Neural progenitor cell (in vitro differentiated cells): ENCODE data around the gene REEP3. TPM values are rescaled to one million over a fixed set of nuclear protein-coding genes. Genes with fewer than 3 reads are reported as not detected.

ENCODE experiments used
- DNase-seq: peaks from one replicate; pipeline ENCODE4 v3.0.0-alpha.2; 2016; ENCODE audit warnings: low spot score
- H2AFZ ChIP-seq: fragments of 200-600 bp; sonication (generic); replicated peaks from 2 replicates; pipeline ENCODE4 v1.6.1; 2016; ENCODE audit warnings: antibody characterized with exemption
- H3F3A ChIP-seq: fragments of 200-600 bp; sonication (generic); 2 replicates; pipeline ENCODE4 v1.6.1; 2016; ENCODE audit warnings: antibody characterized with exemption, low read depth
- H3K27ac ChIP-seq: fragments of 200-600 bp; sonication (generic); 2 replicates; pipeline ENCODE4 v1.5.1; 2016; ENCODE audit warnings: mild to moderate bottlenecking
- H3K27me3 ChIP-seq: fragments of 200-600 bp; sonication (generic); 2 replicates; pipeline ENCODE4 v1.6.1; 2016; ENCODE audit warnings: mild to moderate bottlenecking, moderate library complexity
- H3K36me3 ChIP-seq: fragments of 200-600 bp; sonication (generic); 2 replicates; pipeline ENCODE4 v1.5.1; 2016
- H3K4me1 ChIP-seq: fragments of 200-600 bp; sonication (generic); 2 replicates; pipeline ENCODE4 v1.6.1; 2016; ENCODE audit warnings: mixed run types
- H3K4me2 ChIP-seq: fragments of 200-600 bp; sonication (generic); 2 replicates; pipeline ENCODE4 v1.6.1; 2016
- H3K4me3 ChIP-seq: fragments of 200-600 bp; sonication (generic); 2 replicates; pipeline ENCODE4 v1.5.1; 2016
- H3K79me2 ChIP-seq: fragments of 200-600 bp; sonication (generic); 2 replicates; pipeline ENCODE4 v1.6.1; 2016; ENCODE audit warnings: low read depth
- H3K9ac ChIP-seq: fragments of 200-600 bp; sonication (generic); 2 replicates; pipeline ENCODE4 v1.6.1; 2016
- H3K9me3 ChIP-seq: fragments of 200-600 bp; sonication (generic); 2 replicates; pipeline ENCODE4 v1.5.1; 2016; ENCODE audit warnings: low read depth
- H4K20me1 ChIP-seq: fragments of 200-600 bp; sonication (generic); 2 replicates; pipeline ENCODE4 v1.6.1; 2016; ENCODE audit warnings: low read depth
- H3K27ac Mint-ChIP-seq: 3 replicates; pipeline ENCODE4 v1.8.0; 2021; ENCODE audit warnings: mixed read lengths
- H3K27me3 Mint-ChIP-seq: 2 replicates; pipeline ENCODE4 v1.8.0; 2022; ENCODE audit warnings: low read depth, mild to moderate bottlenecking, inconsistent platforms, moderate library complexity, mixed read lengths; ENCODE audit not compliant: insufficient read depth
- H3K36me3 Mint-ChIP-seq: 3 replicates; pipeline ENCODE4 v1.8.0; 2021; ENCODE audit warnings: mixed read lengths
- H3K4me1 Mint-ChIP-seq: 3 replicates; pipeline ENCODE4 v1.8.0; 2021; ENCODE audit warnings: mixed read lengths
- H3K4me3 Mint-ChIP-seq: 3 replicates; pipeline ENCODE4 v1.8.0; 2021; ENCODE audit warnings: mild to moderate bottlenecking, moderate library complexity, mixed read lengths
- H3K9me3 Mint-ChIP-seq: 3 replicates; pipeline ENCODE4 v1.8.0; 2020; ENCODE audit warnings: mixed read lengths
- CTCF ChIP-seq: fragments of 200-600 bp; sonication (generic); IDR thresholded peaks from 2 replicates; pipeline ENCODE4 v1.5.1; 2017; ENCODE audit warnings: antibody characterized with exemption, mild to moderate bottlenecking
- EZH2 ChIP-seq: fragments of 200-600 bp; sonication (generic); IDR thresholded peaks from 2 replicates; pipeline ENCODE4 v1.6.1; 2017; ENCODE audit warnings: antibody characterized with exemption, mild to moderate bottlenecking, moderate library complexity
- EZH2phosphoT487 ChIP-seq: fragments of 200-600 bp; sonication (generic); IDR thresholded peaks from 2 replicates; pipeline ENCODE4 v1.6.1; 2017; ENCODE audit warnings: antibody characterized with exemption
- total RNA-seq: library from RNA; depleted of rRNA; stranded (reverse); fragments of >200 nt; gene quantifications from 2 replicates; pipeline ENCODE4 v1.2.3, GENCODE V29; 2015; ENCODE audit warnings: low replicate concordance

REEP3 gene
- total RNA-seq, 1 donor from 2014 or later = 42.0 TPM

DNA sequence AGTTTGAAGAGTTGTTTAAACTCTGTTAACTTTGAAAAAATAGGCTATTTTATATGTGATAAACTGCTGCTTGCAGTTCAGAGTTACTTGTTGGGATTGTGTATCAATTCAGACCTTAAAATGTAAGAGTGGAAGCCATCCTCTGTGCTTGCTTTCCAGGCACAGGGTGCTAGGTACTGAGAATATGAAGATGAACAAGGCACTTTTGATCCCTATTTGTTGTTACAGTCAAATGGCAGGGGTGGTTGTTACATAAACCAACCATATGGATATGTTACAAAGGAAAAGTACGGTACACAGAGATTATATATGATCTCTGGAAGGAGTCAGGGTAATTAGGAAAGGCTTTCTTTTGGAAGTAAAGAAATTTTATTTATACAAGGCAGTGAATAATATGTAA lies 63.8 kb downstream of the REEP3 start:
- Mint-ChIP-seq H3K27me3 (peaks cover 3% of the 10 kb centered on the region), H3K27ac (no peak overlapping the region), H3K36me3 (no peaks in the 10 kb centered on the region), H3K9me3 (no peaks in the 10 kb centered on the region), H3K4me1 (peaks cover 4% of the 10 kb centered on the region), H3K4me3 (no peak overlapping the region)
- H3K27ac ChIP-seq = no peak overlapping the region
- H3F3A ChIP-seq = no peaks in the 10 kb centered on the region
- no peaks in the 10 kb centered on the region for H3K4me1 ChIP-seq
- H3K36me3 ChIP-seq = no peaks in the 10 kb centered on the region
- no peak for TF ChIP-seq CTCF
- TF ChIP-seq EZH2 = no peak
- no peak for TF ChIP-seq EZH2phosphoT487
- no peaks in the 10 kb centered on the region for H3K9me3 ChIP-seq
- H4K20me1 ChIP-seq = no peaks in the 10 kb centered on the region
- no peak overlapping the region for H3K4me3 ChIP-seq
- H3K79me2 ChIP-seq = peaks cover 21% of the 10 kb centered on the region
- no peak for DNase-seq
- no peak overlapping the region for H3K9ac ChIP-seq
- H3K4me2 ChIP-seq = no peak overlapping the region
- no peaks in the 10 kb centered on the region for H3K27me3 ChIP-seq
- H2AFZ ChIP-seq = no peak overlapping the region

- H4K20me1 ChIP-seq = no peaks in the 10 kb centered on the region
- TF ChIP-seq EZH2phosphoT487 (no peak), CTCF (no peak), EZH2 (no peak)
- H3K9me3 ChIP-seq = no peaks in the 10 kb centered on the region
- no peaks in the 10 kb centered on the region for H3F3A ChIP-seq
- no peak overlapping the region for H3K4me3 Mint-ChIP-seq
- no peak for DNase-seq
- no peak overlapping the region for H3K4me3 ChIP-seq
- no peak overlapping the region for H3K27ac Mint-ChIP-seq
- H3K79me2 ChIP-seq = peaks cover 16% of the 10 kb centered on the region
- H3K4me2 ChIP-seq = no peak overlapping the region
- H3K27me3 ChIP-seq = no peaks in the 10 kb centered on the region
- H3K27me3 Mint-ChIP-seq = peaks cover 3% of the 10 kb centered on the region
- no peak overlapping the region for H3K9ac ChIP-seq
- no peak overlapping the region for H3K27ac ChIP-seq
- H3K36me3 ChIP-seq = no peaks in the 10 kb centered on the region
- no peak overlapping the region for H2AFZ ChIP-seq
- no peaks in the 10 kb centered on the region for H3K36me3 Mint-ChIP-seq
- H3K4me1 ChIP-seq = no peaks in the 10 kb centered on the region
- peaks cover 4% of the 10 kb centered on the region for H3K4me1 Mint-ChIP-seq
- H3K9me3 Mint-ChIP-seq = no peaks in the 10 kb centered on the region
Observed at GRCh38 chr10:63586043-63586442, 64.8 kb downstream of the REEP3 start.

- no peak for TF ChIP-seq EZH2
- TF ChIP-seq EZH2phosphoT487 = no peak
- TF ChIP-seq CTCF = no peak
- H3K36me3 Mint-ChIP-seq = no peaks in the 10 kb centered on the region
Observed at GRCh38 chr10:63587191-63587590, 66.0 kb downstream of the REEP3 start.

More at GRCh38 chr10:63587191-63587590, 66.0 kb downstream of the REEP3 start:
- H2AFZ ChIP-seq = no peak overlapping the region
- H3K9ac ChIP-seq = no peak overlapping the region
- H3K27ac Mint-ChIP-seq = no peak overlapping the region
- H3K4me1 ChIP-seq = no peaks in the 10 kb centered on the region
- H3F3A ChIP-seq = no peaks in the 10 kb centered on the region
- H3K4me3 ChIP-seq = no peak overlapping the region
- no peaks in the 10 kb centered on the region for H3K9me3 ChIP-seq
- H4K20me1 ChIP-seq = no peaks in the 10 kb centered on the region
- peaks cover 4% of the 10 kb centered on the region for H3K4me1 Mint-ChIP-seq
- peaks cover 3% of the 10 kb centered on the region for H3K27me3 Mint-ChIP-seq
- no peak overlapping the region for H3K27ac ChIP-seq
- H3K79me2 ChIP-seq = peaks cover 22% of the 10 kb centered on the region
- H3K4me3 Mint-ChIP-seq = no peak overlapping the region
- no peaks in the 10 kb centered on the region for H3K9me3 Mint-ChIP-seq
- H3K36me3 ChIP-seq = no peaks in the 10 kb centered on the region
- H3K27me3 ChIP-seq = no peaks in the 10 kb centered on the region
- DNase-seq = no peak
- H3K4me2 ChIP-seq = no peak overlapping the region
